ENCODE data around the gene CD74.

DNA sequence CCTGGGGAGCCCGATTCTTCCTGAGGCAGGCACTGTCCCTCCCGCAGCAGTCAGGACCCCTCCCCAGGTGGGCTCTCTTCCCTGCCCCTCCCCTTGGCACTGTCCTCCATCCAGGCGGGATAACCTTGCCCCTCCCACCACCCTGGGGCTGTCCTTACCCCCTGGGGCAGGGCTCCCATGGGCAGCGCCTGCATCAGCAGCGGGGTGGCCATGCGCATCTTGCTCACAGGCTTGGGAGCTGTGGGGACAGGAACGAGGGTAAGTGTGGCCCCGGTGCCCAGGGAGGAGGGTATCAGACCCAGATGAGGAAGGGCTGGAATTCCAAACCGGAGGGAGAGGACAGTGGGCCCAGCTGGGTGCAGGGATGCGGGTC lies 6.0 kb downstream of the CD74 start:
- TF ChIP-seq, protein P1, sequence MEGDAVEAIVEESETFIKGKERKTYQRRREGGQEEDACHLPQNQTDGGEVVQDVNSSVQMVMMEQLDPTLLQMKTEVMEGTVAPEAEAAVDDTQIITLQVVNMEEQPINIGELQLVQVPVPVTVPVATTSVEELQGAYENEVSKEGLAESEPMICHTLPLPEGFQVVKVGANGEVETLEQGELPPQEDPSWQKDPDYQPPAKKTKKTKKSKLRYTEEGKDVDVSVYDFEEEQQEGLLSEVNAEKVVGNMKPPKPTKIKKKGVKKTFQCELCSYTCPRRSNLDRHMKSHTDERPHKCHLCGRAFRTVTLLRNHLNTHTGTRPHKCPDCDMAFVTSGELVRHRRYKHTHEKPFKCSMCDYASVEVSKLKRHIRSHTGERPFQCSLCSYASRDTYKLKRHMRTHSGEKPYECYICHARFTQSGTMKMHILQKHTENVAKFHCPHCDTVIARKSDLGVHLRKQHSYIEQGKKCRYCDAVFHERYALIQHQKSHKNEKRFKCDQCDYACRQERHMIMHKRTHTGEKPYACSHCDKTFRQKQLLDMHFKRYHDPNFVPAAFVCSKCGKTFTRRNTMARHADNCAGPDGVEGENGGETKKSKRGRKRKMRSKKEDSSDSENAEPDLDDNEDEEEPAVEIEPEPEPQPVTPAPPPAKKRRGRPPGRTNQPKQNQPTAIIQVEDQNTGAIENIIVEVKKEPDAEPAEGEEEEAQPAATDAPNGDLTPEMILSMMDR (IDR thresholded peaks at IDR 0.05): no peak
- no peak for TF ChIP-seq POLR2A (IDR thresholded peaks at IDR 0.05)

Measured in uterus (tissue), 2 donors.